A673 (cell line): ENCODE data around the gene PPP1CB. TPM values are rescaled to one million over a fixed set of nuclear protein-coding genes. Genes with fewer than 3 reads are reported as not detected.

Experiments used
- BruUV-seq: library from RNA; stranded (reverse); fragments of 400-500 nt; replicated peaks from 2 replicates; lab custom pipeline; 2021; lab: Mats Ljungman, UMichigan
- CTCF ChIA-PET: fragments of 300-600 bp; sonication (Branson Sonifier 250); formaldehyde crosslinking; loops from one replicate; lab custom pipeline; 2022; ENCODE audit warnings: antibody characterized with exemption; lab: Charles Lee
- POLR2A ChIA-PET: fragments of 300-600 bp; sonication (Branson Sonifier 250); formaldehyde crosslinking; loops from one replicate; lab custom pipeline; 2022; ENCODE audit warnings: antibody characterized with exemption; ENCODE audit not compliant: low non-redundant PET; lab: Charles Lee
- DNase-seq: peaks from one replicate; pipeline ENCODE4 v3.0.0-alpha.2; 2015; ENCODE audit warnings: low spot score
- H3K27ac ChIP-seq: fragments of 200-600 bp; sonication (generic); 2 replicates; pipeline ENCODE4 v1.5.1; 2016; ENCODE audit warnings: mixed run types, low read depth, mild to moderate bottlenecking, mixed read lengths, antibody characterized with exemption, low read length; ENCODE audit not compliant: poor library complexity, severe bottlenecking
- H3K27me3 ChIP-seq: fragments of 200-600 bp; sonication (generic); replicated peaks from 2 replicates; pipeline ENCODE4 v1.6.1; 2017; ENCODE audit warnings: mixed run types, low read depth, mild to moderate bottlenecking, mixed read lengths, antibody characterized with exemption, low read length; ENCODE audit not compliant: insufficient read depth, poor library complexity
- H3K36me3 ChIP-seq: fragments of 200-600 bp; sonication (generic); 2 replicates; pipeline ENCODE4 v1.6.1; 2016; ENCODE audit warnings: mixed run types, mild to moderate bottlenecking, mixed read lengths, antibody characterized with exemption, low read length; ENCODE audit not compliant: insufficient read depth, poor library complexity, severe bottlenecking
- H3K4me1 ChIP-seq: fragments of 200-600 bp; sonication (generic); 2 replicates; pipeline ENCODE4 v1.6.1; 2017; ENCODE audit warnings: mixed run types, mild to moderate bottlenecking, mixed read lengths, antibody characterized with exemption, low read length; ENCODE audit not compliant: insufficient read depth, poor library complexity, severe bottlenecking
- H3K4me3 ChIP-seq: fragments of 200-600 bp; sonication (generic); 2 replicates; pipeline ENCODE4 v1.5.1; 2016; ENCODE audit warnings: low read depth, mixed run types, mild to moderate bottlenecking, mixed read lengths, low read length; ENCODE audit not compliant: poor library complexity, severe bottlenecking
- H3K9me3 ChIP-seq: fragments of 200-600 bp; sonication (generic); 2 replicates; pipeline ENCODE4 v1.6.1; 2016; ENCODE audit warnings: mixed run types, low read depth, mild to moderate bottlenecking, mixed read lengths, antibody characterized with exemption, low read length; ENCODE audit not compliant: poor library complexity, severe bottlenecking
- EZH2 ChIP-seq: fragments of 200-600 bp; sonication (generic); IDR thresholded peaks from 2 replicates; pipeline ENCODE4 v1.6.1; 2017; ENCODE audit warnings: borderline replicate concordance, low read depth, mild to moderate bottlenecking, mixed read lengths, antibody characterized with exemption, low read length; ENCODE audit not compliant: poor library complexity, severe bottlenecking
- intact Hi-C: fragments of 100-400 bp; cut with micrococcal nuclease; formaldehyde crosslinking; loops from one replicate; pipeline ENCODE4 v1.10.0; 2022; ENCODE audit not compliant: unreplicated experiment
- total RNA-seq: library from RNA; stranded (reverse); gene quantifications from 2 replicates; pipeline ENCODE4 v1.2.3, GENCODE V29; 2021
- TF ChIP-seq, protein P1 (sequence below): fragments of 300-800, 200-600 bp; sonication (generic); conservative IDR thresholded peaks from 2 replicates; pipeline ENCODE4 v1.5.1; 2017; ENCODE audit warnings: low read depth, mild to moderate bottlenecking, antibody characterized with exemption, low read length, moderate library complexity, mixed read lengths

The PPP1CB gene
- total RNA-seq, 1 experiment from 2014 or later = 181 TPM

DNA sequence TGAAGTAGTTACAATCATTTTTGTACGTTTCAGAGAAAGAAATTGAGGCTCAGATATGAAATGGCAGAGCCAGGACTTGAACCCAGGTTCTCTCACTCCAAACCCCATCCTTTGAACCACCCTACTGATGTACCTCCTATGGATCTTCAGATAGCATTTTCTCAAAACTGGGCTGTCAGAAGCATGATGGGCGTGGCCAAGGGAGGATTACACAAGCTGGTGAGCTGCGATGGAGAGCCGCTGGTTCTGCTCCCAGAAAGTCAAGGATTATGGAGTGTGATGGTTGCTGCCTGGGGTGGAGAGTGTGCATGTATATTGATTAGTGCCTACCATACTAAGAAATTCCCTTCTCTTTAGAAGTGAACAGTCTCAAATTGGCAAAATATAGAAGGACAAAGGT is 47.0 kb upstream of the PPP1CB start:
- no peaks in the 10 kb centered on the region for H3K27me3 ChIP-seq
- DNase-seq = no peak
- CTCF ChIA-PET = no interaction called here
- H3K27ac ChIP-seq = no peak overlapping the region
- H3K36me3 ChIP-seq = no peaks in the 10 kb centered on the region
- no TSS peak for BruUV-seq
- POLR2A ChIA-PET = no interaction called here
- intact Hi-C loops = no loop called here
- H3K9me3 ChIP-seq = no peaks in the 10 kb centered on the region
- H3K4me1 ChIP-seq = no peaks in the 10 kb centered on the region
- TF ChIP-seq, protein P1, sequence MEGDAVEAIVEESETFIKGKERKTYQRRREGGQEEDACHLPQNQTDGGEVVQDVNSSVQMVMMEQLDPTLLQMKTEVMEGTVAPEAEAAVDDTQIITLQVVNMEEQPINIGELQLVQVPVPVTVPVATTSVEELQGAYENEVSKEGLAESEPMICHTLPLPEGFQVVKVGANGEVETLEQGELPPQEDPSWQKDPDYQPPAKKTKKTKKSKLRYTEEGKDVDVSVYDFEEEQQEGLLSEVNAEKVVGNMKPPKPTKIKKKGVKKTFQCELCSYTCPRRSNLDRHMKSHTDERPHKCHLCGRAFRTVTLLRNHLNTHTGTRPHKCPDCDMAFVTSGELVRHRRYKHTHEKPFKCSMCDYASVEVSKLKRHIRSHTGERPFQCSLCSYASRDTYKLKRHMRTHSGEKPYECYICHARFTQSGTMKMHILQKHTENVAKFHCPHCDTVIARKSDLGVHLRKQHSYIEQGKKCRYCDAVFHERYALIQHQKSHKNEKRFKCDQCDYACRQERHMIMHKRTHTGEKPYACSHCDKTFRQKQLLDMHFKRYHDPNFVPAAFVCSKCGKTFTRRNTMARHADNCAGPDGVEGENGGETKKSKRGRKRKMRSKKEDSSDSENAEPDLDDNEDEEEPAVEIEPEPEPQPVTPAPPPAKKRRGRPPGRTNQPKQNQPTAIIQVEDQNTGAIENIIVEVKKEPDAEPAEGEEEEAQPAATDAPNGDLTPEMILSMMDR = no peak
- no peak for TF ChIP-seq EZH2
- no peak overlapping the region for H3K4me3 ChIP-seq

DNA sequence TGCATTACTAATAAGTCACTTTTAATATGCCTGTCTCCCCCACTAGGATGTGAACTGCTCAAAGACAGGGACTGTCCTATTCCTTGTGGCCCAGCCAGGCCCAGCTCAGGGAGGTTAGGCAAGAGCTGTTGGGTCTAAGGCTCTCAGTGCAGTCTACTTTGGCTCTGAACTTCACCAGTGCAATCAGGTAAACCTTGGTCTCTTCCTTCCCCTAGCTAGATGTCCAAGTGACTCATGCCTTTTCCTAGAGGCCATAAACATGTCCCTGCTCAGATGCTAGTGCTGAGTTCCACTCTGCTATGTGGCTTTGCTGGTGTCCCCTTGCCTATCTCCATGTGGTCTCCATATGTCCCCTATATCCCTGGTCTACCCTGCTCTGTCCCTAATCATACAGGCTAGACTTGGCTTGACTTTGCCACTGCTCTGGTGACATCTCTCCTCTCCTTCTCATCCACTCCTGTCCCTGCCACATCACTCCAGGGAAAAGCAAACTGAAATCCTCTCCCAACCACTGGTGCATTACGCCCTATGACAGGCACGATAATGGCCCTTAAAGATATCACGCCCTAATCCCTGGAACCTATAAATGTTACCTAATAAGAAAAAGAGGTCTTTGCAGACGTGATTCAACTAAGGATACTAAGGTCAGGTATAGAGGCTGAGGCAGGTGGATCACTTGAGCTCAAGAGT is 45.7 kb upstream of the PPP1CB start:
- Histone ChIP-seq H3K36me3 (no peaks in the 10 kb centered on the region), H3K27ac (no peak overlapping the region), H3K9me3 (no peaks in the 10 kb centered on the region), H3K27me3 (no peaks in the 10 kb centered on the region), H3K4me3 (no peak overlapping the region), H3K4me1 (no peaks in the 10 kb centered on the region)
- no peak for DNase-seq
- TF ChIP-seq, protein P1 = no peak
- TF ChIP-seq EZH2 = no peak
- intact Hi-C loops = no loop called here
- CTCF ChIA-PET = no interaction called here
- no TSS peak for BruUV-seq
- POLR2A ChIA-PET = no interaction called here

DNA sequence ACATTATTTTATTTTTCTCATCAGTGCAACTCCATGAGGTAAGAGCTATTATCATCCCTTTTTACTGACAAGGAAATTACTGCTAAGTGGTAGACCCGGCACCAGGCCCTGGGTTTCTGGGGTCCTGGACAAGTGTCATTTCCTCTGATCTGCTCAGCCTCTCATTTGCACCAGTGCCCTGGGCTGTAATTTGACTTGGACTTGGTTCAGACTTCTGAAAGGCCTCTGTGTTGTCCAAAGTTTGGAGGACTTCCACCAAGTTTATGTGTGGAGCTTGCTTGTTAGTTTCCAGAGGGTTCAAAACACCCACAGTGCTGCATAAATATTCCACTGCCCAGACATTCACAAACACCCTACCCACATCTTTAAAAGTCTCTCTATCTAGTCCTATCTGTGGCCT is 44.0 kb upstream of the PPP1CB start:
- H3K4me3 ChIP-seq = no peak overlapping the region
- intact Hi-C loops = no loop called here
- H3K36me3 ChIP-seq = no peaks in the 10 kb centered on the region
- no peaks in the 10 kb centered on the region for H3K27me3 ChIP-seq
- BruUV-seq = no TSS peak
- no peaks in the 10 kb centered on the region for H3K9me3 ChIP-seq
- no peak for DNase-seq
- POLR2A ChIA-PET = interaction anchor here (0.7 kb wide), 1 partner anchor 192 kb away, joined by 5 read pairs; no protein-coding TSS in a partner anchor
- no peaks in the 10 kb centered on the region for H3K4me1 ChIP-seq
- no peak overlapping the region for H3K27ac ChIP-seq
- CTCF ChIA-PET = no interaction called here
- TF ChIP-seq, protein P1 = no peak
- TF ChIP-seq EZH2 = no peak
